ENCODE results near the gene DEFB132.
"Not testable (repeated sequence)": the region's sequence is repeated elsewhere in the genome, so short reads cannot be mapped to it uniquely, and the experiment has no call there.

DEFB132 gene

GRCh38 chr20:257419-257818, at the start of gene DEFB132:
Gene DEFB132, plus strand, starts transcription at chr20:257724. Its CDS starts 55 bp downstream, at chr20:257779.
- DNase-seq: no peak

- DNase-seq: peak; percentile 4
Observed at GRCh38 chr20:208942-209566, 48.5 kb upstream of the DEFB132 start.

- no peak for DNase-seq
Observed at GRCh38 chr20:210809-211502, 46.6 kb upstream of the DEFB132 start.

- no peak for DNase-seq
Observed at GRCh38 chr20:214383-214782, 43.1 kb upstream of the DEFB132 start.

GRCh38 chr20:215796-216195, 41.7 kb upstream of the DEFB132 start:
- DNase-seq: no peak

- no peak for DNase-seq
Observed at GRCh38 chr20:217266-217665, 40.3 kb upstream of the DEFB132 start.

GRCh38 chr20:219290-220115, 38.0 kb upstream of the DEFB132 start:
- no peak for DNase-seq

GRCh38 chr20:221258-221830, 36.2 kb upstream of the DEFB132 start:
- no peak for DNase-seq

- not testable (repeated sequence) for DNase-seq
Observed at GRCh38 chr20:225879-226278, 31.6 kb upstream of the DEFB132 start.

GRCh38 chr20:226958-227357, 30.6 kb upstream of the DEFB132 start, which contains the start of gene DEFB129:
Gene DEFB129, plus strand, starts transcription at chr20:227258. Its CDS starts 31 bp downstream, at chr20:227289.
- no peak for DNase-seq

GRCh38 chr20:227439-228105, 30.0 kb upstream of the DEFB132 start:
- DNase-seq: no peak

GRCh38 chr20:235891-236290, 21.6 kb upstream of the DEFB132 start:
- no peak for DNase-seq

GRCh38 chr20:237489-237888, 20.0 kb upstream of the DEFB132 start:
- no peak for DNase-seq

GRCh38 chr20:237929-238328, 19.6 kb upstream of the DEFB132 start:
- no peak for DNase-seq

- DNase-seq: no peak
Observed at GRCh38 chr20:242905-243304, 14.6 kb upstream of the DEFB132 start.

GRCh38 chr20:251354-251753, 6.2 kb upstream of the DEFB132 start:
- no peak for DNase-seq

- DNase-seq: no peak
Observed at GRCh38 chr20:252801-253200, 4.7 kb upstream of the DEFB132 start.

GRCh38 chr20:253447-253846, 4.1 kb upstream of the DEFB132 start:
- not testable (repeated sequence) for DNase-seq

GRCh38 chr20:258269-258858, 840 bp downstream of the DEFB132 start:
- no peak for DNase-seq

GRCh38 chr20:258963-259362, 1.4 kb downstream of the DEFB132 start:
- no peak for DNase-seq

- DNase-seq: no peak
Observed at GRCh38 chr20:259981-260380, 2.5 kb downstream of the DEFB132 start.

- no peak for DNase-seq
Observed at GRCh38 chr20:263701-264100, 6.2 kb downstream of the DEFB132 start.
